Loucy (cell line): ENCODE data around the gene NLRP6.

Source experiments
- H2AFZ ChIP-seq: fragments of 200-600 bp; sonication (generic); 2 replicates; pipeline ENCODE4 v1.6.0; 2016; ENCODE audit warnings: antibody characterized with exemption, mild to moderate bottlenecking, low read length, moderate library complexity
- H3F3A ChIP-seq: fragments of 200-600 bp; 2 replicates; pipeline ENCODE4 v1.6.0; 2016; ENCODE audit warnings: antibody characterized with exemption, low read depth, mild to moderate bottlenecking
- H3K27me3 ChIP-seq: fragments of 200-600 bp; sonication (generic); 2 replicates; pipeline ENCODE4 v1.6.1; 2014; ENCODE audit warnings: low read length, mild to moderate bottlenecking; ENCODE audit not compliant: insufficient read depth, poor library complexity, severe bottlenecking
- H3K36me3 ChIP-seq: fragments of 200-600 bp; sonication (generic); 2 replicates; pipeline ENCODE4 v1.6.1; 2016; ENCODE audit warnings: low read length; ENCODE audit not compliant: insufficient read depth
- H3K4me1 ChIP-seq: fragments of 200-600 bp; sonication (generic); 2 replicates; pipeline ENCODE4 v1.5.1; 2014; ENCODE audit warnings: low read length, mild to moderate bottlenecking; ENCODE audit not compliant: insufficient read depth, poor library complexity, severe bottlenecking
- H3K4me2 ChIP-seq: fragments of 200-600 bp; sonication (generic); 2 replicates; pipeline ENCODE4 v1.6.0; 2014; ENCODE audit warnings: antibody characterized with exemption, low read length, low read depth, mild to moderate bottlenecking; ENCODE audit not compliant: poor library complexity, severe bottlenecking
- H3K4me3 ChIP-seq: fragments of 200-600 bp; sonication (generic); 2 replicates; pipeline ENCODE4 v1.5.1; 2014; ENCODE audit warnings: low read length, mild to moderate bottlenecking, mixed read lengths; ENCODE audit not compliant: poor library complexity, severe bottlenecking
- H3K79me2 ChIP-seq: fragments of 200-600 bp; sonication (generic); 2 replicates; pipeline ENCODE4 v1.6.1; 2014; ENCODE audit warnings: low read length; ENCODE audit not compliant: insufficient read depth
- H3K9ac ChIP-seq: fragments of 200-600 bp; sonication (generic); 2 replicates; pipeline ENCODE4 v1.6.0; 2014; ENCODE audit warnings: mild to moderate bottlenecking, low read depth, low read length, moderate library complexity; ENCODE audit not compliant: poor library complexity, severe bottlenecking
- H3K9me2 ChIP-seq: fragments of 200-600 bp; sonication (generic); replicated peaks from 2 replicates; pipeline ENCODE4 v1.6.1; 2016; ENCODE audit warnings: low read depth, low read length, mixed read lengths
- H3K9me3 ChIP-seq: fragments of 200-600 bp; sonication (generic); 2 replicates; pipeline ENCODE4 v1.6.1; 2014; ENCODE audit warnings: mild to moderate bottlenecking, antibody characterized with exemption, low read length, low read depth; ENCODE audit not compliant: insufficient read depth
- H4K20me1 ChIP-seq: fragments of 200-600 bp; sonication (generic); 2 replicates; pipeline ENCODE4 v1.6.0; 2014; ENCODE audit warnings: antibody characterized with exemption, low read length, mild to moderate bottlenecking; ENCODE audit not compliant: insufficient read depth, poor library complexity, severe bottlenecking
- CTCF ChIP-seq: fragments of 200-600 bp; sonication (generic); conservative IDR thresholded peaks from 2 replicates; pipeline ENCODE4 v1.5.1; 2014; ENCODE audit warnings: mild to moderate bottlenecking, antibody characterized with exemption, low read length
- EZH2phosphoT487 ChIP-seq: fragments of 200-600 bp; IDR thresholded peaks from 2 replicates; pipeline ENCODE4 v1.6.1; 2018; ENCODE audit warnings: antibody characterized with exemption, mild to moderate bottlenecking, moderate library complexity, borderline replicate concordance

Gene NLRP6

DNA sequence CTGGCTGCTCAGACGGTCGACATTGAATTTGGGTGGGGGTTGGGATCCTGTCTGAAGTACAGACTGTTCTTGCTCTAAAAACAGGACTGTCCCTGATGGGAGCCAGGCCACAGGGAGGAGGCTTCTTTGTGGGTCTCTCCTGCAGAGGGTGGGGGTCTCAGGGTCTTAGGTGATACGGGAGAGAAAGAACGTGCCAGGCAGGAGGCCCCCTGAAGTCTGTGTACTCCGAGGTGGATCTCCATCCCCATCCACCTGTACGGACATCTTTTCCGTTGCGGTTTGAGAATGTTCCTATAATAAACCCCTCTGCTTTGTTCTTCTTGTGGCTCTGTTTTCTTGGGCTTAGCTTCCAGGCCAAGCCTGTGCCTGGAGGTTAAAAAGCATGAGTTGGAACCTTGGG, 25.5 kb upstream of the NLRP6 start:
- Histone ChIP-seq H3K9me3 (no peaks in the 10 kb centered on the region), H3K79me2 (no peaks in the 10 kb centered on the region), H3K9me2 (no peaks in the 10 kb centered on the region), H3K4me1 (peaks cover 3% of the 10 kb centered on the region), H3F3A (no peaks in the 10 kb centered on the region), H3K9ac (no peak overlapping the region), H2AFZ (no peak overlapping the region), H3K27me3 (no peaks in the 10 kb centered on the region), H4K20me1 (no peaks in the 10 kb centered on the region), H3K4me3 (no peak overlapping the region), H3K4me2 (no peak overlapping the region), H3K36me3 (peaks cover 38% of the 10 kb centered on the region; the same call in 1 of the 2 replicates)
- no peak for TF ChIP-seq EZH2phosphoT487

DNA sequence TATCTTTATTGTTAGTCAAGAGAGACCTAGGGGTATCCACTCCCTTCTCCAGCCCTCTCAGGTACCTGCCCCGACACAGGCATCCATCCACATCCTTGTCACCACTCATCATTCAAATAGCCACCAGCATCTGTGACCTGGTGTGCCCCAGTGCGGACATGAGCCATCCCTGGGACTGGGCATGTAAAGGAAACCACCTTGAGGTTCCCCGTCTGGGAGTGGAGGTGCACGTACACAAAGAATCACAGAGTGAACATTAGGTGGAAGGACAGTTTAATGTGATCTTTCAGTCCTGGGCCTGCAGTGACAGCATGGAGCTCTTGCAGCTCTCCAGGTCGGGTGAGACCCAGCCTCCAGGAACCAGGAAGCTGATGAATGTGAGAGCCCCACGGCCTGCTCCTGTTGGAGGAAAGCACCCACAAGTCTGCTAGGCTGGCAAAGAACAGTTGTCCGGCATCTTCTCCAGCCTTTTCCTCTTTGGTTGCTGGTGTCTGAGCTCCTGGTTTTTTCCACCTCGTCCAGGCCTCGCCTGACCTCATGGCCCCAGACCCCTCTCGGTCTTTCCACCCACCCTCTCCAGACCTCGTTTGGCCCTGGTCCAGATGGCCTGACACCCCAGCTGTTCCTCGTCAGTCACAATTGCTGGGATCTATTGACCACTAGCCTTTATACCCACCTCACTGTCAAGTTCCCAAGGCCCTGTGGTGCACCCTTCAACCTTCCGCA, 24.9 kb upstream of the NLRP6 start:
- Histone ChIP-seq H3K9ac (no peak overlapping the region), H3K27me3 (no peaks in the 10 kb centered on the region), H3K36me3 (peaks cover 33% of the 10 kb centered on the region; the same call in 1 of the 2 replicates), H3K4me2 (no peak overlapping the region), H3K9me3 (no peaks in the 10 kb centered on the region), H3K9me2 (no peaks in the 10 kb centered on the region), H3K4me3 (no peak overlapping the region), H3K79me2 (no peaks in the 10 kb centered on the region), H2AFZ (no peak overlapping the region), H3F3A (no peaks in the 10 kb centered on the region), H4K20me1 (no peaks in the 10 kb centered on the region), H3K4me1 (peaks cover 3% of the 10 kb centered on the region)
- TF ChIP-seq EZH2phosphoT487, result no peak

DNA sequence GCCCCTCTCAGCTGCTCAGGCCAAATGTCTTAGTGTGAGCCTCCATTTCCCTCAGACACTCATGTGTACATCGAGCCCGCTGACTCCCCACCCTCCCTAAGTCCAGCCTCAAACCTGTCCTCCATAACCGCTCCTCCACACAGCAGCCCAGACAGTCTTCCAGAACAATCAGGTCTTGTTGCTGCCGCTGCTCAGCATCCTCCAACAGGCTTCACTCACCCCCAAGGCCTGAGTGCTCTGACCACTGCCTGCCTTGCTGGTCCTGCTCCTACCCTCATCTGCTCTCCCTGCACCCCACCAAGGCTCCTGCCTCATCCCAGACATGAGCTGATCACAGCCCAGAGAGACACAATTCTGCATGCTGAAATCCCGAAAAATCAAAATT, 24.3 kb upstream of the NLRP6 start:
- H3K27me3 ChIP-seq, result no peaks in the 10 kb centered on the region
- H3K4me1 ChIP-seq, result peaks cover 3% of the 10 kb centered on the region
- no peak overlapping the region for H3K9ac ChIP-seq
- TF ChIP-seq CTCF (no peak), EZH2phosphoT487 (no peak)
- H3K79me2 ChIP-seq, result no peaks in the 10 kb centered on the region
- H3F3A ChIP-seq, result no peaks in the 10 kb centered on the region
- no peaks in the 10 kb centered on the region for H3K9me2 ChIP-seq
- no peaks in the 10 kb centered on the region for H3K9me3 ChIP-seq
- no peaks in the 10 kb centered on the region for H4K20me1 ChIP-seq
- peaks cover 27% of the 10 kb centered on the region; the same call in 1 of the 2 replicates for H3K36me3 ChIP-seq
- H3K4me2 ChIP-seq, result no peak overlapping the region
- no peak overlapping the region for H3K4me3 ChIP-seq
- no peak overlapping the region for H2AFZ ChIP-seq

- no peak for TF ChIP-seq EZH2phosphoT487
- TF ChIP-seq CTCF, result no peak
- H3K9me2 ChIP-seq, result no peaks in the 10 kb centered on the region
- H3K27me3 ChIP-seq, result no peaks in the 10 kb centered on the region
- no peaks in the 10 kb centered on the region for H3F3A ChIP-seq
- no peak overlapping the region for H3K4me3 ChIP-seq
- peaks cover 24% of the 10 kb centered on the region; the same call in 1 of the 2 replicates for H3K36me3 ChIP-seq
- H3K4me2 ChIP-seq, result no peak overlapping the region
- H2AFZ ChIP-seq, result no peak overlapping the region
- no peaks in the 10 kb centered on the region for H4K20me1 ChIP-seq
- H3K9me3 ChIP-seq, result no peaks in the 10 kb centered on the region
- no peak overlapping the region for H3K9ac ChIP-seq
- H3K4me1 ChIP-seq, result peaks cover 3% of the 10 kb centered on the region
- no peaks in the 10 kb centered on the region for H3K79me2 ChIP-seq
Observed at GRCh38 chr11:255176-255575, 23.0 kb upstream of the NLRP6 start.
